Measurements from ENCODE around the gene DTD1.

DNA sequence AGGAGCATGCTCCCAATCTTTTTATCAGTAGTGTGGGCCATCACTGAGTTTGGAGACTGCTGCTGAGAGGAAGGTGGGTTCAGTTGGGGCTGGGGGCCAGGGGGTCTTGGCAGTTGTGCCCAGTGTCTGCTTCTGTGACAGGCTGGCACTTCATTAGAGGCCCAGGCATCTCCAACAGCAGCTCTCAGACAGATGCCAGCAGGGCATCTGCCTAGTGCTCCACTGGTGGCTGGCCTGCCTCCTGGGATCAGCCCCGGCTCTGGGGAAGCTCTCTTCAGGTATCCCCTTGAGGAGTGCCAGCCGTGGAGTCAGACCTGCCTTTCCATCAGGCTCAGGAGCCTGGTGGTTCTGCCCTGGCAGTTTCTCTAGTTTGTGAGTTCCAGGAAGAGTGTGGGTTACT lies 77.3 kb downstream of the DTD1 start:
- TF ChIP-seq POLR2A (IDR thresholded peaks at IDR 0.05) (no peak), POLR2AphosphoS5 (IDR thresholded peaks at IDR 0.05) (no peak), EP300 (IDR thresholded peaks at IDR 0.05) (no peak)
- TF ChIP-seq, protein P1, sequence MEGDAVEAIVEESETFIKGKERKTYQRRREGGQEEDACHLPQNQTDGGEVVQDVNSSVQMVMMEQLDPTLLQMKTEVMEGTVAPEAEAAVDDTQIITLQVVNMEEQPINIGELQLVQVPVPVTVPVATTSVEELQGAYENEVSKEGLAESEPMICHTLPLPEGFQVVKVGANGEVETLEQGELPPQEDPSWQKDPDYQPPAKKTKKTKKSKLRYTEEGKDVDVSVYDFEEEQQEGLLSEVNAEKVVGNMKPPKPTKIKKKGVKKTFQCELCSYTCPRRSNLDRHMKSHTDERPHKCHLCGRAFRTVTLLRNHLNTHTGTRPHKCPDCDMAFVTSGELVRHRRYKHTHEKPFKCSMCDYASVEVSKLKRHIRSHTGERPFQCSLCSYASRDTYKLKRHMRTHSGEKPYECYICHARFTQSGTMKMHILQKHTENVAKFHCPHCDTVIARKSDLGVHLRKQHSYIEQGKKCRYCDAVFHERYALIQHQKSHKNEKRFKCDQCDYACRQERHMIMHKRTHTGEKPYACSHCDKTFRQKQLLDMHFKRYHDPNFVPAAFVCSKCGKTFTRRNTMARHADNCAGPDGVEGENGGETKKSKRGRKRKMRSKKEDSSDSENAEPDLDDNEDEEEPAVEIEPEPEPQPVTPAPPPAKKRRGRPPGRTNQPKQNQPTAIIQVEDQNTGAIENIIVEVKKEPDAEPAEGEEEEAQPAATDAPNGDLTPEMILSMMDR (IDR thresholded peaks at IDR 0.05): no peak

Measured in gastroesophageal sphincter (tissue), 3 donors.